HPDE6-E6E7 (cell line): Measurements from ENCODE around the gene SUGCT.
"Not testable (repeated sequence)": the region's sequence is repeated elsewhere in the genome, so short reads cannot be mapped to it uniquely, and the experiment has no call there.

Experiments
- DNase-seq: peaks from one replicate; pipeline ENCODE4 v3.0.0; 2011; ENCODE audit warnings: missing footprints; ENCODE audit errors: extremely low spot score

SUGCT gene

DNA sequence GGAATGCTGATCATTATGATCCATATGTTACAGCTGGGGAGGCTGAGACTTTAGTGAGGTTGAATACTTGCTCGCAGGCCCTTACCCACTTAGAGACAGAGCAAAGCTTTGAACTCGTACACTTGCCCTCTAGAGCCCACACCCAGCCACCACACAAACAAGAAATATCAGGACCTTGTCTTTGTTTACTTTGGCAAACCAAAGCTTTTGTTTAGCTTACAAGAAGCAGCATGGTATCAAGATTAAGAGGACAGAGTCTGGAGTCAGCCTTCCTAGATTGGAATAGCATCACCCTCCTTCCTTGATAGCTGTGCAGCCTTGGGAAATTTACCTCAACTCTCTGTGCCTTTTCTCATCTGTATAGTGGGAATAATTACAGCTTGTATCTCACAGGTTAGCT, 477.5 kb downstream of the SUGCT start:
- DNase-seq: no peak

DNA sequence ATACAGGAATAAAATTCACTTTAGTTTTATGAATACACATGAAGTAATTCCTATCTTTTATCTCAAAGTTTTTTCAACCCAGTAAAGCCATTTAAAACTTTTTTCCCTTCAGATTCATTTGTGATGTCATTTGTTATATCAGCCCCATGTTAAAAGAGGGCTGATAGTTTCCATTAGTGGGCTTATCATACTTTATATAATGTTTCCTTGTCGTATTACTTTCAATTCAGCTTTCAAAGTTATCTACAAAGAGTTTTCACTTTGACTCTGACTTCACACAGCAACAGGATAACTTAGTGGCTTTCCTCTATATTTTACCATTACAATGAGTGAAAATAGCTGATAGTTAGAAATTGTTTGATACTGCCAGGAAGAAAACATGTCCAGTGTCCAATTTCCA, 484.8 kb downstream of the SUGCT start:
- DNase-seq: no peak

DNA sequence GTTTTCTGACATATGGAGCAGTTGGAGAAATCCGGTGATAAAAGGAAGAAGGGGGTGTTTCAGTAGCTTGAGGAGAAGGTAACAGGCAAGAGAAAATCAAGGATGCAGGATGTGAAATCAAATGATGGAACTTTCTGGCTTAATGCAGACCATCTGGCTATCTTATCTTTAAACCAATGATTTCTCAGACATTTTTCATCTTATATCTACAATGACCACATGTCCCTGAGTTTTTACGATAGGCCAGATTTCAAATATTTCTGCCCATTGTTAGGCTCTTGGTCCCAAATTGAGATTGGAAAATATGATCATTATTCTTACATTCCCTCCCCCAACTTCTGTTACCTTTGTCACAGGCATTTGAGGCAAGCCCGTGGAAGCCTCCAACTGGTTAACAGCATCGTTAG, 486.8 kb downstream of the SUGCT start:
- DNase-seq: no peak

DNA sequence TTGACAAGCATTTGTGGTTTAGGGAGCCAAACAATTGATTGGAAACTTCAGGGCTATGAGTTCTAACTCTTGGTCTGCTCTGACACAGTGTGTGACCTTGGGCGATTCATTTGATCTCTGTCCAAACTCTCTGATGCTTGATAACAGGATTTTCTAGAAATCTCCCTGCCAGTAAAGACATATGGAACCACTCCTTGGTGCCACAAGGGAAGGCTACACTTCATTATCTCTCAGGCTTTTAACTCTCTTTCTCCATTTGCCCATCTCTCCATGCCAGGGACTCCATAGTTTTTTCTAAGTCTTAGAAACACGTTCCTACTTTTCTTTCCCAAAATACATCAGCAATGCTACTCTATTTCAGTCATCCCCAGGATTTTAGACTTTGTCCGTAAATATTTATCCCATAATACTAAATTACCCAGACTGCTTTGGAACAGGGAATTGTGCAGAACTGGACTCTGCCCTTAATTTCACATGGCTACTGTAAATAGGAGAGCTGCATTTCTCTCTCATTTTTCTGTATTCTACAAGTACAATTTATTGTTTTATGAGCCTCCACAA, 488.2 kb downstream of the SUGCT start:
- no peak for DNase-seq

DNA sequence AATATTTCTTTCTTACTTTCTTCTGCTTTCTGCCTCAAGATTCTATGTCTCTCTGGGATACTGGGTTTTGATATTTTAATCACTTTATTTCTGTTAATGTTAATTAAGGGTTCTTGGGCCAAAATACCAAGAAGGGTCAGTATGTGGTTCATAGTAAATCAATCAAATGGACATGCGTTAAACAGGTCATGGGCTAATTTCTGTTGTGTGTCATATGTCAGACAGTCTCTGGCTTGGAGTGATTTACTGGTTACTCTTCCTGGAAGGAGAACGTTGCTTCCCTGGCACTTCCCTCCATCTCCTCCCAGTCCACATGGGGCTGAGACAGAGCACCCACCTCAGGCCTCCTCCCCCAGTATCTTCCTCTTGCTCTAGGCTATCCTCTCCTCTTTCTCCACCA, 489.1 kb downstream of the SUGCT start:
- DNase-seq: no peak

DNA sequence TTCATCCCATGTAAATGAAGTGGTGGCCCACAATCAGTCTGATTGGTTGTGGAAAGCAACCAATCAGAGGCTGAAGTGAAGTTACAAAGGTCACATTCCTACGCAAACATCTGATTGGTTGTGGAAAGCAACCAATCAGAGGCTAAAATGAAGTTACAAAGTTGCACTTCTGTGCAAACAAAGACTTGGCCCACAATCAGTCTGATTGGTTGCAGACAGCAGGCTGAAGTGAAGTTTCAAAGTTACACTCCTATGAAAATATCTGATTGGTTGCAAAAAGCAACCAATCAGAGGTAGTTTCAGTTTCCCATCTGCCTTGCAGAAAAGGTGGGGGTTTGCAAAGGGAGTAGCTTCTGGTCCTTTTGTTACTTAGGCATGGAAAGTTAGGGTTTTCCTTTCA, 492.6 kb downstream of the SUGCT start:
- not testable (repeated sequence) for DNase-seq

DNA sequence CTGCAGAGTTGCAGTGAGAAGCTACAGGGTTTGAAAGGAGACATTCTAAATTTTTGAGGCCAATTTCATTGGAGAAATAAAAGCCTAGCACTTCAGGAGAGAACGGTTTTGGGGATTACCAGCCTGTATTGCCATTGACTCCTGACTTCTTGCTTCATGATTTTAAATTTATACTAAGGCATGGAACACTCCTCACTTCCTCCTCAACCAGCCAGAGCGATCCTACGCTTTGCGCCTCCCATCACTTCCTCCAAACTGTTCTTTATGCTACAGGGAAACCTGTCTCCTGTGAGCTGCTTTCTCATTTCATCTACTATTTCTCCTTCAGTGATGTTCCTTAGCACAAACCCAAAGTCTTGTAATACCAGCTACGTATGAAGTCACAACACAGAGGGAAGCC, 495.1 kb downstream of the SUGCT start:
- DNase-seq: no peak

DNA sequence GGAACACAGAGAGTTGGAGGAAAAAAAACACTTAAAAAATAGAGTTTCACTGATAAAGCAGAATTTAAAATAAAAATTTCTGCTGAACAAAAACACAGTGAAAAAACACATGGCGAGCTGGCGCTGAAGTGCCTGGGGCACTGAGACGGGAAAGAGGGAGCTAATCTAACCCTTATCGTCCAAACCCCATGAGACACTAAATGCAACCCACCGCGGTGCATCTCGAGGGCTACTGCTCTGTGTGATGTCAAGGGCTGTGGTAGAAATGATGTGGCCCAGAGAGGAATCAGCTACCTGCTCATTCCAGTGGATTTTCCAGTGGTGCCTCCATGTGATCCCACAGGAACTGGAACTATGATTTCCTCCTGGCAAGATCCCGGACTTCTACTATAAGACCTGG, 499.3 kb downstream of the SUGCT start:
- DNase-seq: no peak

DNA sequence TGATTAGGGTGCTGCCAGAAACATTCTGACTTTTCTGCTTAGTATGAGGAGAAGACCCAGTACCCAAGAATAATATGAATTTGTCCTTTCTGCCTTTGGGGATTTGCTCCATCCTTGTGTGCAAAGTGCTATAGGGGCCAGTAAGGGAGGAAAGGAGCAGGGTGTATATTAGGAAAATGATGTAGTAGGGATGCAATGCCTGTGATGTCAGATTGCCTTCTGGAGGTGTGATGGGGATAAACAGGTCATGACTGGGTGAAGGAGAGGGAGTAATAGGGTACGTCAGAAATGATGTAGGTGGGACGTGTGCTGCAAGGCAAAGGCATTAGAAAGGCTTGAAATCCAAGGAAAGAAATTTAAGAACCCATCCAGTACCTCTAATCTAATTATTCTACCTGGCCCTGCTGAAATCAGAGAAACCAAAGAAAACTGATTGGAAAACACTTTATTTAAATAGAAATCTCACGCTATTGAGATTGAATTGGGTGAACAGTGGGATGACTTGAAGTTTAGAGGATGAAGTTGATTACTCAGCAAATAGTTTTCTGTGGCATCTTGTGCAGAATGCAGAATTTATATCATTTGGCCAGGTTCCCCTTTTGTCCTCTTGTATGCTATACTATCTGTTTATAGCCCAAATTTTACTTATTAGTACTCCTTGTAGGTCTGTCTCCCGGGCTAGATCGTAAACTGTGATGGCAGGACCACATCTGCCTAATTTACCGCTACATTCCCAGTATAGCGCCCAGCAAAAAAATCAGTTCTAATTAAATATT, 503.9 kb downstream of the SUGCT start:
- DNase-seq: no peak

DNA sequence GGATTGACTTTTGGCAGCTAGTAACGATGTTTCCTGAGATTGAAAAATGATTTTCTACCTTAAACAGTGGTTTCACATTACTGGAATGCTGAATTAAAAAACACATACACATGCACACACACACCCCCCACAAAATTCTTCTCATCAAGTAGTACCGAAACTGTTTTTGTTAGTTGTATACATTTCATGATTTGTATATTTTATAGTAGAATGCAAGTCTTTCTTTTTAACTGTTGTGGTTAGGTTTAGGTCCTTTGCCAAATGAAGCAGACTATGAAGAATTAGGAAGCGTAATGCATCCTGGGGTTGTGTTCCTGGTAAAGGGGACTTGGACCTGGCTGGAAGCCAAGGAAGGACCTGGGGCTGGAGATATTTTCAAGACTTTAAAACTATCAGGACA, 505.8 kb downstream of the SUGCT start:
- no peak for DNase-seq

DNA sequence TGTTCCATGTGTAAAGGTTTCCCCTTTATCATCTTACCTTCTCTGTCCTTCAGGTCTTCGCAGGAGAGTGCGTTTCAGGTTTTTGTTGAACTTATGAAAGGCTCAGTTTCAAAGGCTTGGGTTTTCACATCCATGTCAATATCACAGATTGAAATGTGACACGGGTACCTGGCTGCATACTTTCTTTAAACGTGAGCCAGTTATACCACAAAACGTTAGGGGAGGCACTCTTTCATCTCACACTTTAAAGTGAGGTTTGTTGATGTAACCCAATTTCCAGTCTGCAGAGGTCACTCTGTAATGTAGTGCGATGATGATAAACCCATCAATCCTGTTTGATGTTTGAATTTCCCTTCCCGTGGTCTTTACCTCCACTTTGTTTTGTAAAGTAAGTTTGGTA, 506.9 kb downstream of the SUGCT start:
- DNase-seq: no peak

DNA sequence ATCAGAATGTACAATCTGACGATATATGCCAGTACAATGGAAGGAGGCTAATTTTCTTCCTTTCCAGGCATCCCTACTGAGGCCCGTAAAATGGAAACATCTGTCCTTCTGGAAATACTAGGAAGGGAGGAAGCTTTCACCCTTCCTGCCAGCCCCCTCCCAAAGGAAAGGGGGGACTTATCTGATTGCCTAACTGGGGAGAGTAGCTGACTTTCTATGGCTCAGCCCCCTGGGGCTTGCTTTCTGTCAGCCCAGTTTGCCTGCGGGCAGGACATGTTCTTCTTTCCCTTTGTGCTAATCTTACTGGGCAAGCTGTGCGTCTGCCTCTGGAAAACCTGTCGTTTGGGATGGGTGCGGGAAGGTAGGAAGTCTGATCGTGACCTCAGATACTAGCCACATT, 508.9 kb downstream of the SUGCT start:
- no peak for DNase-seq

DNA sequence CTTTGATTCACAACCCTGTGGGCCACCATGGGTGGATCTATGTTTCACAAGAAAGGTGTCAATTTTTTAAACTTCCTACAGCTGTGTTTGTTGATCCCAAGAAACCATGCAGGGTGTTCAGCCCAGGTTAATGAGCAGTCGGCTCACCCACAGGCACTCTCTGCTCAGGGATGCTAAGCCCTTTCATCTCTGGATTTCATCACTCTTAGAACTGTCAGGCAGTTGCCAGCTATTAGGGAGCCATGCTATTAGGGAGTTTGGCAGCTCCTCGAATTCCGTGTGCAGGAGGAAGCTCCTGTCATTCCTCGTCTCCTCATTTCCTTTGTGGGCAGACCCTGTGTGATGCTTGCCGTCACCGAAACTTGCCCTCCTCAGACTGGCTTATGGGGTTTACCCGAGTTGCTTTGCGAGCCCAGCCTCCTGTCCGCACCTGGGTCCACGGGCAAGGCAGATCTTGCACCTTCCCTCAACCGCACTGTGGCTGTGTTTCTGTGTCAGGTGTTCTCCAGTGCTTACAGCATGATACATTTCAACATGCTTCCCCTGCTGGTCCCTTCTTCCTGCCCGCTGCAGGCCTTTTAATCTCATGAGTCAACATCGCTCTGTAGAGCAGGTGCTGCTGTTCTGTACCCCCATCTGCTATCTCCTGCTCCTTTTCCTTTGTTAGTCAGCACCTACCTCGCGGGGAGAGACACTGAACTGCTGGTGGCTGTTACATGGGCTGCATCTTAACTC, 509.8 kb downstream of the SUGCT start:
- DNase-seq: no peak

DNA sequence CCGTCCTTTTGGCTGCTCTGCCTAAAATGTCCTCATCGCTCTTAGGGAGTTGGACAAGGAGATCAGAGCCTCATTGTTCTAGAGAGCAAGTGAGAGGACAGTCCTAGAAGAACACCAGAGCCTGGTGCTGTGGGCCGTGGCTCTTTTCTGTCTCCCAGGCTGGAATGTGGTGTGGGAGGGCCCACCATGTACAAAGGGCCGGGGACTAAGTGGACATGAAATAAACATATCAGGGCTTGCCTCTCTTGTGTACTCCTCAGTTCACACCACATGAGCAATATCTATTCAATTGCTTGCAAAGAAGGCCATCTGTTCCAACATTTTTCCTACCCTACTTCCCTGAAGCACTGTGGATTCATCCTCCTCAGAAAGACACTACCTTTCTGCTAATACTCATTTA, 510.4 kb downstream of the SUGCT start:
- DNase-seq: no peak

DNA sequence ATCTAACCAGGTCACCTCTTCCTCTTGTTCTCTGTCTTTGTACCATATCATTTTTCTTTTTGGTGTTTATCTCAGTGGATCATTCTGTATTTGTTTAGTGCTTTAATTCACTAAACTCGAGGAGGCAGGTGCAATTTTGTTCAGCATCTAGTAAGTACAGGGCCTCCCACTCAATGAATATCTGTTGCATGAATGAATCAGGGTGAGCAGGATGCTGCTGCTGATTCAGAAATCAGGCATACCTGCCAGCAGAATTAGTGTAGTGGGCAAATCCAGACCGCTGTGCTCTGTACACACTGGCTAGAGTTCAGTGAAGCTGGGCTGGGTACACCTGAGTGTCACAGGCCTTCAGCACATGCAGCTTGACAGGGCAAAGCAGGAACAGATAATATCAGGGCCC, 511.9 kb downstream of the SUGCT start:
- no peak for DNase-seq

DNA sequence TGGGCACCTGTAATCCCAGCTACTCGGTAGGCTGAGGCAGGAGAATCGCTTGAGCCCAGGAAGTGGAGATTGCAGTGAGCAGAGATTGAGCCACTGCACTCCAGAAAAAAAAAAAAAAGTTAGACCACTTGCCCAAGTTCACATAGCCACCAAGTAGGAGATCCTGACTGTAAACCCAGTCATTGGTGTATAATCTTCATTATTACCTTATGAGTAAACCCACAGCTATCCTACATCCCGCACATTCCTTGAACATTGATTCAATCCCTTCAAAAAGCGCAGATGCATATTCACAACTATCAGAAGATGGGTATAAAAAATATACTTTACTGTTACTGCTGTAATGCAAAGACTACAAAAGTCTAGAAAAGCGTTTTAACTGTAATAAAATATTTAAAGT, 512.9 kb downstream of the SUGCT start:
- no peak for DNase-seq

DNA sequence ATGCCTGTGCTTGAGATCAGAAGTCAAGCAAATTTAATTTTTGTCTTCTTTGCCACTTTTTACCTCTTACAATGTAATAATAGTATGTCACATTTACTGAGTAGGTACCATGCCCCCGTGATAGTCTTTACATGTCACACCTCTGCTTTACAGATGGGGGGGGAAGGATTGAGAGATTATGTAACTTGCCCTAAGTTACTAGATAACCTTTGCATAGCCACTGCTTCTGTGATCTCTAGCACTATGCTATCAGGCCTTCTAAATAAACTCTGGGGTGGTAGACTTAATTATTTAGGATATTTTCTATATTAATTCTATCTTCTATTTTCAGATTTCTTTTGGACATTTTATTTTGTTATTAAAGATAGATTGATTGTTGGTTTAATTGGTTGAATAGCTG, 514.4 kb downstream of the SUGCT start:
- no peak for DNase-seq

DNA sequence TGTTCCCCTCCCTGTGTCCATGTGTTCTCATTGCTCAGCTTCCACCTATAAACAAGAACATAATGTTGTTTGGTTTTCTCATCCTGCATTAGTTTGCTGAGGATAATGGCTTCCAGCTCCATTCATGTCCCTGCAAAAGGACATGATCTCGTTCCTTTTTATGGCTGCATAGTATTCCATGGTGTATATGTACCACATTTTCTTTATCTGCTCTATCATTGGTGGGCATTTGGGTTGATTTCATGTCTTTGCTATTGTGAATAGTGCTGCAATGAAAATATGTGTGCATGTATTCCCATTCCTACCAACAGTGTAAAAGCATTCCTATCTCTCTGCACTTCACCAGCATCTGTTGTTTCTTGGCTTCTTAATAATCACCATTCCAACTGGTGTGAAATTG, 516.1 kb downstream of the SUGCT start:
- not testable (repeated sequence) for DNase-seq

DNA sequence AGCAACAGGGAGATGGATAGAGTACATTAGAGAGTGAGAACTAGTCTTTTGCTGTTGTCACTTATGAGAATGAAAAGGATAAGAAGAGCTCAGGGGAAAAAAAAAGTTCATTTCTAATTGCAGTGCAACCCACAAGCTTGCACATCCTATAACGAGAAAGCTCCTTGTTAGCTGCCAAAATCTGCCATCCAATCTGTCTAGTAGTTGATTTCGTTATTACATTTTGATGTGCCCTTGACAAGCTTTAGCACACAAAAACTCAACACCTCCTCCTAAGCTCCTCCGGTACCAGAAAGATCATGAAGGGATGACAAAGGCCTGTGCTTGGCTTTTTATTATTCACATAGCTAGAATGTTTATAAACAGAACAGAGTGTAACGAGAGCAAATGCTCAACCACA, 519.4 kb downstream of the SUGCT start:
- no peak for DNase-seq

DNA sequence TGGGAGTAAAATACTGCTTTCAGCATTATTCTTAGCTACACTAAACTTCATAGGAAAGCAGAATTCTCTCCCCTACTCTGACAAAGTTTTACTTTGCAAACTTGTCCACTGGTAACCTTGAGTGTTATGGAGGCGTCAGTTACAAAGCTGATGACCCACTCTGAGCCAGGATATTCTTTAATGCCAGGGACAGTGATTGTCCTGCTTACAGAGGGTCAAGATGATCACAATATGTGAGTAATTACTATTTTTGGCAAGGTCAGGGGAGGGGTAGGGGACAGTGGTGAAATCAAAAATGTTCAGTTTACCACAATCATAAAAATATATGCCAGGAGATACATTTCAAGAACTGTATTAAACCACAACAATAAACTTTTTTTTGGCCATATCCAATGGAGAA, 520.6 kb downstream of the SUGCT start:
- no peak for DNase-seq

DNA sequence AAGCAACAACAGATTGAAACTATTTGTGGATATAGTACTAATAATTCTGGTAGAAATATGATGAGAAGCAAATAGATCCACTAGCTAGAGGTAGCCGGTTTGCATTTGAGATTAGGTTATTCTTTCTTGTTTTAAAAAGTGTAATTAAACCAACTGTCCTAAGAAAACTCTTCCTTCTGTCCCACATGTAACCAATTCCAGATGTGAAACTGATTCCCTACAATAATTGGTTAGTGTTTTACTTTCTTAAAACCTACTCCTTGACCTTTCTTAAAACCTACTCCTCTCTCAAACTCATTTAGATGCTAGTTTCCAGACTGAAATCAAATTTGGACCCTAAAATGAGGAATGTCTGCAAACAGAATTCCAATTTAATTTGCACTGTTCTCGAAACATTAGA, 521.5 kb downstream of the SUGCT start:
- no peak for DNase-seq

DNA sequence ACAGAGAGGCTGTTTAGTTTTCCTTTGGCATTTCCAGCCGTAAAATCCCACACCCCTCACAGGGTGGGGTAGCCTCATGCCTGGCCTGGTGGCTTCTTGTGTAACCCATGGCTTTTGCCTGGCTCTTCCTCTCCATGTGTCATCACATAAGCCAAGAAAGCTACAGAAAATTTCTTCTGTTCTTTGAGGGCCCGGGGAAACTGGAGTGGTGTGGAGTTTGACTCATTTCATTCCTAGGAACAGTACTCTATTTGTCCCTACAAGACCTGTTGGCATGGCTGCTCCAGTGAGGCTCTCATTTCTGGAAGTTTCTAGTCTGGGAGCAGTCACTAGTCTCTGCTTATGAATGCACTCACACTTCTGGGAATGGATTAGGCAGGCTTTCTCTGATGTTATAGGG, 523.9 kb downstream of the SUGCT start:
- no peak for DNase-seq

DNA sequence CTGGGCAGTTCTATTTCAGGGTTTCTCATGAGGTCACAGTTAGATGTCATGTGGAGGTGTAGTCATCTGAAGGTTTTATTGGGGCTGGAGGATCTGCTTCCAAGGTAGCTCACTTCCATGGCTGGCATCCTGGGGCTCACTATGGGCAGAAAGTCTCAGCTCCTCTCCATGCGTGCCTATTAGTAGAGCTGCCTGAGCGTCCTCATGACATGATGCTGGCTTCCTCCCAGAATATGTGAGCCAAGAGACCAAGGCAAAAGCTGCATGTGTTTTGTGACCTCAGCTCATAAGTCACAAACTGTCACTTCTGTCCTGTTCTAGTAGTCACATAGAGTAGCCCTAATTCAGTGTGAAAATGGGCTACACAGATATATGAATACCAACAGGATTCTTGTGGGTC, 524.4 kb downstream of the SUGCT start:
- DNase-seq: no peak
